BJ (cell line): ENCODE results near the gene ACVR1B. TPM values are rescaled to one million over a fixed set of nuclear protein-coding genes. Genes with fewer than 3 reads are reported as not detected.
A peak's percentile ranks its signal among the peaks of the same experiment; 100 is the strongest.

Source experiments
- CTCF ChIA-PET: fragments of 350-600 bp; formaldehyde crosslinking; extraction: SDS; loops from one replicate; lab custom pipeline; 2021; ENCODE audit warnings: antibody characterized with exemption, inconsistent platforms; lab: Yijun Ruan, JAX
- POLR2A ChIA-PET: fragments of 300-600 bp; sonication (Branson Sonifier 250); formaldehyde crosslinking; extraction: SDS; loops from one replicate; lab custom pipeline; 2021; ENCODE audit warnings: antibody characterized with exemption; lab: Charles Lee
- DNase-seq: peaks from one replicate; pipeline ENCODE4 v3.0.0-alpha.2; 2011; ENCODE audit warnings: low read depth
- H3K27me3 ChIP-seq: 2 replicates; pipeline ENCODE4 v1.6.0; 2011; ENCODE audit warnings: low read length; ENCODE audit not compliant: control insufficient read depth, insufficient read depth
- H3K36me3 ChIP-seq: 2 replicates; pipeline ENCODE4 v1.5.1; 2011; ENCODE audit warnings: low read length; ENCODE audit not compliant: control insufficient read depth, insufficient read depth
- H3K4me3 ChIP-seq: 2 replicates; pipeline ENCODE4 v1.5.1; 2011; ENCODE audit warnings: low read depth, mild to moderate bottlenecking, control low read depth, low read length
- polyA plus RNA-seq: library from polyadenylated mRNA; depleted of rRNA; stranded (reverse); fragments of >200 nt; gene quantifications from 2 replicates; pipeline ENCODE4 v1.2.3, GENCODE V29; 2011
- TF ChIP-seq, protein P1 (sequence below): IDR thresholded peaks from 2 replicates; pipeline ENCODE4 v1.5.1; 2011; ENCODE audit warnings: low read depth, mild to moderate bottlenecking, control low read depth, inconsistent platforms, low read length, moderate library complexity; ENCODE audit not compliant: insufficient read depth

The ACVR1B gene
- polyA plus RNA-seq, 1 experiment: 12.9 TPM

- TF ChIP-seq, protein P1, sequence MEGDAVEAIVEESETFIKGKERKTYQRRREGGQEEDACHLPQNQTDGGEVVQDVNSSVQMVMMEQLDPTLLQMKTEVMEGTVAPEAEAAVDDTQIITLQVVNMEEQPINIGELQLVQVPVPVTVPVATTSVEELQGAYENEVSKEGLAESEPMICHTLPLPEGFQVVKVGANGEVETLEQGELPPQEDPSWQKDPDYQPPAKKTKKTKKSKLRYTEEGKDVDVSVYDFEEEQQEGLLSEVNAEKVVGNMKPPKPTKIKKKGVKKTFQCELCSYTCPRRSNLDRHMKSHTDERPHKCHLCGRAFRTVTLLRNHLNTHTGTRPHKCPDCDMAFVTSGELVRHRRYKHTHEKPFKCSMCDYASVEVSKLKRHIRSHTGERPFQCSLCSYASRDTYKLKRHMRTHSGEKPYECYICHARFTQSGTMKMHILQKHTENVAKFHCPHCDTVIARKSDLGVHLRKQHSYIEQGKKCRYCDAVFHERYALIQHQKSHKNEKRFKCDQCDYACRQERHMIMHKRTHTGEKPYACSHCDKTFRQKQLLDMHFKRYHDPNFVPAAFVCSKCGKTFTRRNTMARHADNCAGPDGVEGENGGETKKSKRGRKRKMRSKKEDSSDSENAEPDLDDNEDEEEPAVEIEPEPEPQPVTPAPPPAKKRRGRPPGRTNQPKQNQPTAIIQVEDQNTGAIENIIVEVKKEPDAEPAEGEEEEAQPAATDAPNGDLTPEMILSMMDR: no peak
- Histone ChIP-seq H3K27me3 (no peaks in the 10 kb centered on the region), H3K36me3 (no peaks in the 10 kb centered on the region), H3K4me3 (peak overlapping the region; percentile 31)
- ChIA-PET CTCF (interaction anchor here (1.0 to 24.9 kb wide), 9 partner anchors 7 to 94 kb away, joined by 3 to 974 read pairs (median 7); partner anchors contain the start of genes ATG101 and SMIM41), POLR2A (interaction anchor here (0.5 to 1.2 kb wide), 3 partner anchors 12 to 48 kb away, joined by 3 to 20 read pairs (median 5); partner anchors contain the start of gene NR4A1)
- DNase-seq: no peak
Measured at GRCh38 chr12:52033446-52034140, 82.1 kb downstream of the ACVR1B start.

- Histone ChIP-seq H3K36me3 (no peaks in the 10 kb centered on the region), H3K27me3 (no peaks in the 10 kb centered on the region), H3K4me3 (no peak overlapping the region)
- TF ChIP-seq, protein P1: no peak
- ChIA-PET POLR2A (no interaction called here), CTCF (interaction anchor here (12.4 to 24.9 kb wide), 2 partner anchors 12 to 47 kb away, joined by 114 to 974 read pairs; partner anchors contain the start of genes ATG101 and SMIM41)
- DNase-seq: no peak
Measured at GRCh38 chr12:52035190-52035589, 83.7 kb downstream of the ACVR1B start.

DNA sequence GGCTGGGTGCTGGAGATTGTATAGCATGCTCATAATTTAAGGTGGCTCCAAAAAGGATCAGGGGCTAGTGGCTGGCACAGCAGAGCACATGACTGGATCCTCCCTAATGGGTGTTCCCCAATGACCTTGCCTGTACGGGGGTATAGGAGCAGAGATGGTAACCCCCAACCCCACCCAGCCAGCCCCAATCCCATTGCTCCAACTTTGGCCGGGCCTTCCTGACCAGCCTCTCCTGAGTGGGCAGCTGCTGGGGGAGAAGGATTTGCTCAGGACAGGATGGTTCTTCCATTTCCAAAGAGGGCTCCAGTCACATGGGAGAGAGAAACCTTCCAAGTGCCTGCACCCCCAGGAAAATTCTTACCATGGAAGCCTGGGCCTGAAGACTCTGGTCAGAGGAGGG is 84.4 kb downstream of the ACVR1B start:
- ChIA-PET CTCF (interaction anchor here (2.4 to 24.9 kb wide), 3 partner anchors 13 to 46 kb away, joined by 9 to 974 read pairs (median 114); partner anchors contain the start of genes ATG101 and SMIM41), POLR2A (no interaction called here)
- Histone ChIP-seq H3K36me3 (no peaks in the 10 kb centered on the region), H3K27me3 (no peaks in the 10 kb centered on the region), H3K4me3 (no peak overlapping the region)
- DNase-seq: no peak
- TF ChIP-seq, protein P1: no peak

- POLR2A ChIA-PET: no interaction called here
- peak overlapping the region; percentile 87 for H3K4me3 ChIP-seq
Measured at GRCh38 chr12:52036587-52037171, 85.2 kb downstream of the ACVR1B start.

More at GRCh38 chr12:52036587-52037171, 85.2 kb downstream of the ACVR1B start:
- TF ChIP-seq, protein P1: no peak
- Histone ChIP-seq H3K27me3 (no peaks in the 10 kb centered on the region), H3K36me3 (no peaks in the 10 kb centered on the region)
- CTCF ChIA-PET: interaction anchor here (2.3 to 24.9 kb wide), 4 partner anchors 13 to 45 kb away, joined by 7 to 974 read pairs (median 62); partner anchors contain the start of genes ATG101, NR4A1 and SMIM41
- no peak for DNase-seq
